Activated CD4-positive, CD25-positive, alpha-beta regulatory T cell treated with anti-CD3 and anti-CD28 coated beads, Interleukin-2, amount 50 U/mL, for 16 hours (primary cell): ENCODE data around the gene FIP1L1.
"Not testable (repeated sequence)": the region's sequence is repeated elsewhere in the genome, so short reads cannot be mapped to it uniquely, and the experiment has no call there.

Experiments used
- DNase-seq: peaks from one replicate; pipeline ENCODE4 v3.0.0-alpha.2; 2020; ENCODE audit warnings: low read depth, low spot score

Gene FIP1L1

GRCh38 chr4:53376900-53377299 lies 541 bp upstream of the FIP1L1 start:
- no peak for DNase-seq

GRCh38 chr4:53378171-53378482 lies 686 bp downstream of the FIP1L1 start:
- no peak for DNase-seq

GRCh38 chr4:53380221-53380620 lies 2.8 kb downstream of the FIP1L1 start:
- DNase-seq = no peak

GRCh38 chr4:53409479-53409878 lies 32.0 kb downstream of the FIP1L1 start:
- DNase-seq = not testable (repeated sequence)

- no peak for DNase-seq
Observed at GRCh38 chr4:53419208-53419607, 41.8 kb downstream of the FIP1L1 start.

DNA sequence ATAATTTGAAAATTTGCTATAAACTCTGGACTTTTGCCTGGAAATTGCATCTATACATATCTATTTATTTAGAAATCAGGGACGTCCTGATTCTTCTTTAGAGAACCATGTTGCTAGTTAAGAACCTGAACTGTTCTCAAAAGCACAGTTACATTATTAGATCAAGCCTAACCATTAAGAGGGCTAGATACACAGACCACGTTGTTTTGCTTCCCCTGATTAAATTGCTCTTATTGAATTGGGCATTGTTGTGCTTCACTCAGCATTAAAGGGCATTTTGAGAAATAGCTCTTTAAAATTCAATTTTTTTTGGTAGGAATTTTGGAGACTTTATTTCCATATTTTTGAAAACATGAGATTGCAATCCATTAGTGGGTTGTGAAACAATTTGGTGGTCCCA lies 44.4 kb downstream of the FIP1L1 start:
- DNase-seq = no peak

- DNase-seq = no peak
Observed at GRCh38 chr4:53422367-53422766, 44.9 kb downstream of the FIP1L1 start.

DNA sequence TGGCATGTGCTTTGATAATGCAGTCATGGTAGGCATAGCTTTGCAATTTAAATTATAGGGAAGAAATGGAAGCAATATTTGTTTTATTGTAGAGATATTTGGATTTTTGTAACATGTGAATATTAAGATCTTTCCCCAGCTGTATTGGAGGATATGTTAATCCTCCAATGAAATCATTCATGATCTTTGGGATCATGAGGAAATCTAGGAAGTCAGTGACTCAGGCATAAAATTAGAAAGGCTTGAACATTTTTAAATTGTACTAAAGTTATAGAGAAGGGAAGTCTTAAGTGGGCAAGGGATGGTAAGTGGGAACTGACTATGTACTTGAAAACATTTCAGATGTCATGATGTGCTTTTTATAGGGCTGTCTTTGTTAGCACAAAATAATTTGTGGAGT lies 46.8 kb downstream of the FIP1L1 start:
- no peak for DNase-seq

DNA sequence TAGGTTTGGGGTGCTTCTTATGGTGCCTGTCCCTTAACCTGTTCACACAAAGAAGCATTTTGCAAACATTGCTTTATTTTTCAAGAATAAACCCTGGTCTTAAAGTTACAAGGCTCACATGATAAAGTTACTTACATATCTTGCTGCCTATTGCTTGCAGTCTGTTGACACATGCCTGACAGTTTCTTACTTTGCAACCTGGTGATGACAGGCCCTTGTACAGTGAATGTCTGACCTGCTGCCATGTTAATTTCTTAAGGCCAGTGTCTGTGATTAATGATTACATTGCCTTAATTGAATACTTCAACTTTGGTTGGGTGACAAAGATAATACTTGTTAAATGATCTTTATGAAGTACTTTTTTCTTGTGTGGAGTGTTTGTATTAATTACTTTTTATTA lies 49.9 kb downstream of the FIP1L1 start:
- DNase-seq = no peak

DNA sequence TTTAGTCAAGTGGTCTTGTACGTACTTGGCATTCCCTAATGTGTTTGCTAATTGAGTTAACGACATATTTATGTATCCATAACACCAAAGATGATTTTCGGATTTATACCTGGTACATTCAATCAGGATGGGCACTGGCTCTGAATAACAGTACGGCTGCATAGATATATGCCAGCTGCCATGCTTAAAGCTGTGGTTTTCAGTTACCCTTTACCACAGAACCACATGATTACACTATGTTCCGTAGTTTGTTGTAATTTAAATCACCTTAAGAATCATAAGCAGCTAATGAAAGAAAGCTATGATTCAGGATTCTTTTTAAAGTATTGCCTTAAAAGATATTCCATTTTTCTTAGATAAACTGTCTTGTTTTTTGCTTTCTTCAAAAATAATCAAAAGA lies 53.6 kb downstream of the FIP1L1 start:
- no peak for DNase-seq

GRCh38 chr4:53432528-53433424 lies 55.3 kb downstream of the FIP1L1 start:
- no peak for DNase-seq

DNA sequence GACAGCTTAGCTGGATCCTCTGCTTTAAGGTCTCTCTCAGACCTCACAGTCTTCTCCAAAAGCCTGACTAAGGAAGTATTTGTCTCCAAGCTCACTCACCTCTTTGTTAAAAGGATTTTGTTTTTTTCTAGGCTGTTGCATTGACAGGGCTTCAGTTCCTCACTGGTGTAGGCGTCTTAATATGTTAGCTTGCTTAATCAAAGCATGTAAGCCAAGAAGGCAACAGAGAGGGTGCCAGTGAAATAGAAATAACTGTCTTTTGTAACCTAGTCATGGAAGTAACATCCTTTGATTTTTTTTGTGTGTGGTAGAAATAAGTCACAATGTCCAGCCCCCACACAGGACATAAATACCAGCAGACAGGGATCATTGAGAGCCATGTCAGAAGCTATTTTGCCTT lies 58.8 kb downstream of the FIP1L1 start:
- DNase-seq = no peak

GRCh38 chr4:53441564-53441963 lies 64.1 kb downstream of the FIP1L1 start:
- DNase-seq = no peak

DNA sequence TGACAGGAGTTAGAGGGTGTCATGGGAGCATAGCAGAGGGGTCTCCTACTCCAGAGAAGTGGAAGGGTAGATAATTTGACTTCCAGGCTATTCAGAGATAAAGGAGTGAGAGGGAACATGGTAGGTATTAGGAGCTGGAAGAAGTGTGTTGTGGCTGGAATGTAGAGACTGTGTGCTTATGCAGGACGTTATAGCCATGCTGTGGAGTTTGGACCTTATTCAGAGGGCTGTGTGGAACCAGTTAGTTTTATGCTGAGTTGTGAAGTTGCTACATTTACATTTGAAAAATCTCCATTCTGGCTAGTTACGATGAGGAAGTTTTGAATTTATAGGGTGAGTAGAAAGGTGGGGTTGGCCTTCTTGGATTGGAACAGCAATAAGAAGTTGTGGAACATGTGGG lies 67.5 kb downstream of the FIP1L1 start:
- no peak for DNase-seq

- DNase-seq = no peak
Observed at GRCh38 chr4:53450773-53451172, 73.3 kb downstream of the FIP1L1 start.

- no peak for DNase-seq
Observed at GRCh38 chr4:53453385-53453784, 75.9 kb downstream of the FIP1L1 start.

DNA sequence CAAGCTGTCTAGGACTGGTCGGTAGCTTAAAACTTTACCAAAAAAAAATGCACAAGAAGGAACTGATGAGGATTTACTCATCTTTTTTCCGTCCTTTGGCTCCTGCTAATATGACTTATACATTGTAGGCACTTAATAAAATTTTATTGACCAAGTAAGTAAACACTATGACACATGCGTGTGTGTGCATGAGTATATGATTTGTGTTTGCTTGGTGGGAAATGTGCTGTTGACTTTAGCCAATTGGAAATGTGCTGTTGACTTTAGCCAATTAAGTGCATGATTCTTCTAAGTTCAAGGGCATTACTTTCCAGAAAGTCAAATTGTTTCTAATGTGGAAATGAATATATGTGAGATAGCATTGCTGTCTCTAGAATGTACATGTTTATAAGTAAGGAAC lies 78.3 kb downstream of the FIP1L1 start:
- no peak for DNase-seq

GRCh38 chr4:53456178-53456577 lies 78.7 kb downstream of the FIP1L1 start:
- no peak for DNase-seq

DNA sequence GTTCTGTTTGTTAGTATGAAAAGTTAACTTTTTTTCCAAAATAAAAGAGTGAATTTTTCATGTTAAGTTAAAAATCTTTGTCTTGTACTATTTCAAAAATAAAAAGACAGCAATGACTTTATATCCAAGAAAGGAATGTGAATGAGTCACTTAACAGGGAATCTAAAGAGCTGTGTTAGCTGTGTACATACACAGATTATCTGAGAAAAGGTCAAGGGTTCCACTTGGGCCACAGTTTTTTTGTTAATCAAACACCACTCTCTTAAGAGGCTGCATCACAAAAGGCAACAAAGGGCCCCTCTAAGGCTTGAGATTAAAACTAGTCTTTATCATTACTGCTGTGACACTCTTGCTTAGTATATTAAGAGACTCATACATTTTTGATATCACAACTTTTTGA lies 82.1 kb downstream of the FIP1L1 start:
- DNase-seq = no peak

DNA sequence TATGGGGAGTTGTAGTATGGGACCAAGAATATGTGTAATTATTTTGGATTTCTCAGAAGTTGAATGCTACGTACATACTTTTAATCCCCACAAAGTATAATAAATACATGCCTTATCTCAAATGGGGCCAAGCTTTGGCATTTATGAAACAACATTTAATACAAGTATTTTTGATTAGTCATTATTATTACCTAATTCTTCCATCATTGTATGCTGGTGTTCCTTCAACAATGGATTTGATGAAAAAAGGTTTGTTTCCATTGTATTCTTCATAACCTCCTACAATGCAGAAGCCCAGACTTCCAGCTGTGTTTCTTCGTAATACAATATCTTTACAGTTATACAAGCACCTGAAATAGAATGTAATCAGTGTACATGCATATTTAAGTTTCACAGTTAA lies 83.8 kb downstream of the FIP1L1 start:
- DNase-seq = no peak

DNA sequence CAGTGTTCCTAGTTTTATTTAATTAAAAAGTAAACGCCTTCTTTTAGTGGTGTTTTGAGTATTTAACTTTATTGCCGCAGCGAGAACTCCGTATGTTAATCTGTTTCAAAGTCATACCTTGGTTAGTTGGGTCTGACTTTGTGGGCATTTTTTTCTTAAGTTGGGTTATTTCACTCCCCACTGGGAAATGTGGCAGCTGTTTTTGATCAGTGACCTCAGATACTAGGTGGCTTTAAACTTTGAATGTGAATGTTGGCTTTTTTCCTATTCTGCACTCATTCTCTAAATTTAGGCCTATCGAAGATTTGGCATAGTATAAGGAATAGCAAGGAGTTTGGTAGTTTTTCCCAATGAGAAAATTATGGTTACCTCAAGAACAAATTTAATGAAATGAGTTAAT lies 85.9 kb downstream of the FIP1L1 start:
- DNase-seq = no peak

DNA sequence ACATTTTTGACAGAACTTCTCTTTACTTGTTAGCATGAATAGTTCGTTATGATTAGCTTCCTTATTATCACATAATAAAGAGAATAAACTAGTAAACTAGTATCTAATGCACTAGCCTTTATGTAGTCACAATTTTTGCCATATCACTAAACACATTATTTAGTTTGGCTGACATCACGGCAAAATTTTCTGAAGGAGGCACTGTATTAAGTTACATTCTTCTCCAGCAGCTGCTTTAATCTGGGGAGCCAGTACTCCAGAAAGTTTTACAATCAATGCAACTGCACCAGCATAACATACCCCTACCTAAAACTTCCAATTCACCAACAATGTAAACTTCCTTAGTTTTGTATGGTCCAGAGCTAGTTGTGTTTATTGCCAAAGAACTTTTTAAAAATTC lies 87.8 kb downstream of the FIP1L1 start:
- no peak for DNase-seq

GRCh38 chr4:53465891-53466290 lies 88.5 kb downstream of the FIP1L1 start:
- DNase-seq = no peak

- not testable (repeated sequence) for DNase-seq
Observed at GRCh38 chr4:53466576-53466975, 89.1 kb downstream of the FIP1L1 start.
